Neural cell (in vitro differentiated cells): ENCODE measurements around the gene RBKS. TPM values are rescaled to one million over a fixed set of nuclear protein-coding genes. Genes with fewer than 3 reads are reported as not detected.
A peak's percentile ranks its signal among the peaks of the same experiment; 100 is the strongest.

Experiments used
- H2AFZ ChIP-seq: fragments of 200-600, 300-800 bp; sonication (generic), shearing (Covaris generic); 2 replicates; pipeline ENCODE4 v1.6.0; 2014; ENCODE audit warnings: low read depth, mild to moderate bottlenecking, antibody characterized with exemption, low read length, moderate library complexity
- H3F3A ChIP-seq: fragments of 200-600 bp; shearing (Covaris generic); 2 replicates; pipeline ENCODE4 v1.6.1; 2016; ENCODE audit warnings: mild to moderate bottlenecking, moderate library complexity, mixed read lengths, antibody characterized with exemption, low read length; ENCODE audit not compliant: insufficient read depth, poor library complexity, severe bottlenecking
- H3K27ac ChIP-seq: fragments of 200-600, 300-800 bp; sonication (generic), shearing (Covaris generic); 2 replicates; pipeline ENCODE4 v1.5.1; 2014; ENCODE audit warnings: mild to moderate bottlenecking, low read length, moderate library complexity
- H3K27me3 ChIP-seq: fragments of 300-800, 200-600 bp; sonication (generic), shearing (Covaris generic); 2 replicates; pipeline ENCODE4 v1.6.0; 2014; ENCODE audit warnings: mild to moderate bottlenecking, low read depth, low read length, moderate library complexity; ENCODE audit not compliant: insufficient read depth
- H3K36me3 ChIP-seq: fragments of 300-800, 200-600 bp; sonication (generic), shearing (Covaris generic); 2 replicates; pipeline ENCODE4 v1.5.1; 2014; ENCODE audit warnings: mild to moderate bottlenecking, antibody characterized with exemption, low read length, moderate library complexity; ENCODE audit not compliant: insufficient read depth
- H3K4me2 ChIP-seq: fragments of 300-800, 200-600 bp; sonication (generic), shearing (Covaris generic); 2 replicates; pipeline ENCODE4 v1.6.0; 2014; ENCODE audit warnings: mild to moderate bottlenecking, low read length
- H3K4me3 ChIP-seq: fragments of 300-800, 200-600 bp; sonication (generic), shearing (Covaris generic); 2 replicates; pipeline ENCODE4 v1.5.1; 2014; ENCODE audit warnings: mild to moderate bottlenecking, low read length, moderate library complexity
- H3K79me2 ChIP-seq: fragments of 200-600 bp; shearing (Covaris generic); replicated peaks from 2 replicates; pipeline ENCODE4 v1.6.0; 2014; ENCODE audit warnings: mild to moderate bottlenecking, low read length, moderate library complexity; ENCODE audit not compliant: insufficient read depth
- H3K9ac ChIP-seq: fragments of 300-800, 200-600 bp; sonication (generic), shearing (Covaris generic); 2 replicates; pipeline ENCODE4 v1.6.1; 2016; ENCODE audit warnings: mild to moderate bottlenecking, low read length, mixed read lengths
- H3K9me2 ChIP-seq: fragments of 200-600 bp; shearing (Covaris generic); 2 replicates; pipeline ENCODE4 v1.6.1; 2016; ENCODE audit warnings: mild to moderate bottlenecking, low read length, mixed read lengths; ENCODE audit not compliant: insufficient read depth
- H3K9me3 ChIP-seq: fragments of 200-600, 300-800 bp; sonication (generic), shearing (Covaris generic); 2 replicates; pipeline ENCODE4 v1.6.1; 2016; ENCODE audit warnings: mild to moderate bottlenecking, mixed run types, low read length, moderate library complexity, mixed read lengths
- H4K20me1 ChIP-seq: fragments of 200-600 bp; shearing (Covaris generic); 2 replicates; pipeline ENCODE4 v1.6.1; 2016; ENCODE audit warnings: mild to moderate bottlenecking, mixed run types; ENCODE audit not compliant: insufficient read depth
- EP300 ChIP-seq: fragments of 450-650 bp; conservative IDR thresholded peaks from 2 replicates; pipeline ENCODE4 v1.6.1; 2014; ENCODE audit warnings: antibody characterized with exemption, mild to moderate bottlenecking, moderate library complexity; ENCODE audit not compliant: poor library complexity, severe bottlenecking
- EZH2 ChIP-seq: fragments of 200-600, 300-800 bp; shearing (Covaris generic), sonication (generic); IDR thresholded peaks from 2 replicates; pipeline ENCODE4 v1.6.1; 2014; ENCODE audit warnings: antibody characterized with exemption, low read length, borderline replicate concordance, mild to moderate bottlenecking; ENCODE audit not compliant: insufficient read depth, poor library complexity, severe bottlenecking
- MXI1 ChIP-seq: fragments of 450-650 bp; conservative IDR thresholded peaks from 2 replicates; pipeline ENCODE4 v1.6.1; 2014; ENCODE audit warnings: antibody characterized with exemption, mild to moderate bottlenecking; ENCODE audit not compliant: poor library complexity, severe bottlenecking
- POLR2AphosphoS5 ChIP-seq: IDR thresholded peaks from 2 replicates; pipeline ENCODE4 v1.6.1; 2012
- RAD21 ChIP-seq: fragments of 450-650 bp; conservative IDR thresholded peaks from 2 replicates; pipeline ENCODE4 v1.6.1; 2014; ENCODE audit warnings: antibody characterized with exemption, mild to moderate bottlenecking, moderate library complexity
- SMC3 ChIP-seq: fragments of 450-650 bp; conservative IDR thresholded peaks from 2 replicates; pipeline ENCODE4 v1.6.1; 2014; ENCODE audit warnings: antibody characterized with exemption, mild to moderate bottlenecking, moderate library complexity; ENCODE audit not compliant: poor library complexity
- TAF1 ChIP-seq: IDR thresholded peaks from 2 replicates; pipeline ENCODE4 v1.6.1; 2012; ENCODE audit warnings: low read depth
- polyA plus RNA-seq: library from polyadenylated mRNA; depleted of rRNA; stranded (reverse); fragments of >200 nt; gene quantifications from 2 replicates; pipeline ENCODE4 v1.2.3, GENCODE V29; 2014
- TF ChIP-seq, protein P1 (sequence below): IDR thresholded peaks from 2 replicates; pipeline ENCODE4 v1.6.1; 2012; ENCODE audit warnings: borderline replicate concordance
- TF ChIP-seq, protein P2 (sequence below): fragments of 450-650 bp; IDR thresholded peaks from 2 replicates; pipeline ENCODE4 v1.5.1; 2014; ENCODE audit warnings: antibody characterized with exemption, mild to moderate bottlenecking, moderate library complexity; ENCODE audit not compliant: poor library complexity, severe bottlenecking

Gene RBKS
- polyA plus RNA-seq, 1 donor from 2014 or later = 5.4 TPM

DNA sequence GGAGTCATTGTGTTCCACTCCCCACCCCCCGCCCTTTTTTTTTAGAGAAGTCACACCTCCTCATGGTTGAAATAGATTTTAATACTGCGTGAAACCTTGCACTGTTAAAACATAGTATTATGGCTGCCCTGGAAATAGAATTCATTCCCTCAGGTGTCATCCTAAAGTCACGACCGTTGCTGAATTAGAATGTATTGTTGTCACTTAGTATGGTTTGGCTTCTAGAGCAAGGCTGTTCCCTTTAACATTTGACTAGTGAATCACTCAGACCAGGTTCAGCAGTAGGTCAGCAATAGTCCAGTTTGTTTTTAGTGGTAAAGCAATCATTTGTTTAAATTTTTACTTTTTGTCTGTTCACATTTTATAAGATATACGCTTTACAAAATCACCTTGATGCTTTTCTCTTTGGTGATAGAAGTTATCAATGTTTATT, 1.5 kb upstream of the RBKS start:
- Histone ChIP-seq H3K4me2 (no peak overlapping the region), H3K4me3 (peak overlapping the region; percentile 91), H3K27ac (peak overlapping the region; percentile 98)

DNA sequence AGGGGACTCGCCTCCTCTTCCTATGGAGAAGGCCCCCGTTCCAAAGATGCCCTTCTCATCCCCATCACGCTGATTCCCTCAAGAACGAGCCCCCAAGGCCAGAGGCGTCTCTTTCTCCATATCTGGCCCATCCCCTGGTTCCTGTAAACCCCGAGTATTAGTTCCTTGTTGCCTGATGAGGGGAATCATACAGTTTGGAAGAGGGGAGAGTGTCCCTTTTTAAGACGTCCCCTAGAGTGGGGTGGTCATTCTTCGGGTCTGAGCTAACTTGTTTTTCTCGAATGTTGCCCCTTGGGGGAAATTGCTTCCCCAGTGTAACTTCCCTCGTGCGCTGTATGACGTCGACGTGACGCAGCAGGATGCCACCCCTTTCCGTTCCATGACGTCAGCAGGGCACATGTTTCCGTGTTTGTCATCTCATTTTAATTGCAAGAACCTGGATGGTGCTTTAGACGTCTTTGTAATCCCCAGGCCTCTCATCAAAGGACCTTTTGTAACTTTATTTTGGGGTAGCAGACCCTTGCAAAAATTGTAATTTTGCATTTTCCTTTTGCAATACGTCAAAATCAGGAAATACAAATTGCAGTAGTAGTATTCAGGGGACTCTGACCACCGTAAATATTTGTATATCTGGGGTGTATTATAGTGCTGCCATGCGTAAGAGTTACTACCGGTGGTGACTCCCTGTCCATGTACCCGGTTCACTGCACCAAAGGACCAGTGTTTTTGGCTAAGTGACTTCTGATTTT, 911 bp upstream of the RBKS start:
- no peaks in the 10 kb centered on the region for H3F3A ChIP-seq
- peak overlapping the region; percentile 93 for H2AFZ ChIP-seq
- H3K79me2 ChIP-seq = peaks cover 12% of the 10 kb centered on the region
- peak overlapping the region; percentile 86 for H3K9ac ChIP-seq
- H3K36me3 ChIP-seq = no peaks in the 10 kb centered on the region
- peak overlapping the region; percentile 71 for H3K4me2 ChIP-seq
- peak overlapping the region; percentile 91 for H3K4me3 ChIP-seq
- no peaks in the 10 kb centered on the region for H3K27me3 ChIP-seq
- H3K9me3 ChIP-seq = no peaks in the 10 kb centered on the region
- no peaks in the 10 kb centered on the region for H4K20me1 ChIP-seq
- H3K27ac ChIP-seq = peak overlapping the region; percentile 98
- TF ChIP-seq, protein P1, sequence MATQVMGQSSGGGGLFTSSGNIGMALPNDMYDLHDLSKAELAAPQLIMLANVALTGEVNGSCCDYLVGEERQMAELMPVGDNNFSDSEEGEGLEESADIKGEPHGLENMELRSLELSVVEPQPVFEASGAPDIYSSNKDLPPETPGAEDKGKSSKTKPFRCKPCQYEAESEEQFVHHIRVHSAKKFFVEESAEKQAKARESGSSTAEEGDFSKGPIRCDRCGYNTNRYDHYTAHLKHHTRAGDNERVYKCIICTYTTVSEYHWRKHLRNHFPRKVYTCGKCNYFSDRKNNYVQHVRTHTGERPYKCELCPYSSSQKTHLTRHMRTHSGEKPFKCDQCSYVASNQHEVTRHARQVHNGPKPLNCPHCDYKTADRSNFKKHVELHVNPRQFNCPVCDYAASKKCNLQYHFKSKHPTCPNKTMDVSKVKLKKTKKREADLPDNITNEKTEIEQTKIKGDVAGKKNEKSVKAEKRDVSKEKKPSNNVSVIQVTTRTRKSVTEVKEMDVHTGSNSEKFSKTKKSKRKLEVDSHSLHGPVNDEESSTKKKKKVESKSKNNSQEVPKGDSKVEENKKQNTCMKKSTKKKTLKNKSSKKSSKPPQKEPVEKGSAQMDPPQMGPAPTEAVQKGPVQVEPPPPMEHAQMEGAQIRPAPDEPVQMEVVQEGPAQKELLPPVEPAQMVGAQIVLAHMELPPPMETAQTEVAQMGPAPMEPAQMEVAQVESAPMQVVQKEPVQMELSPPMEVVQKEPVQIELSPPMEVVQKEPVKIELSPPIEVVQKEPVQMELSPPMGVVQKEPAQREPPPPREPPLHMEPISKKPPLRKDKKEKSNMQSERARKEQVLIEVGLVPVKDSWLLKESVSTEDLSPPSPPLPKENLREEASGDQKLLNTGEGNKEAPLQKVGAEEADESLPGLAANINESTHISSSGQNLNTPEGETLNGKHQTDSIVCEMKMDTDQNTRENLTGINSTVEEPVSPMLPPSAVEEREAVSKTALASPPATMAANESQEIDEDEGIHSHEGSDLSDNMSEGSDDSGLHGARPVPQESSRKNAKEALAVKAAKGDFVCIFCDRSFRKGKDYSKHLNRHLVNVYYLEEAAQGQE = no peak
- peak; percentile 37 for TF ChIP-seq EP300
- TF ChIP-seq TAF1 = no peak
- TF ChIP-seq, protein P2, sequence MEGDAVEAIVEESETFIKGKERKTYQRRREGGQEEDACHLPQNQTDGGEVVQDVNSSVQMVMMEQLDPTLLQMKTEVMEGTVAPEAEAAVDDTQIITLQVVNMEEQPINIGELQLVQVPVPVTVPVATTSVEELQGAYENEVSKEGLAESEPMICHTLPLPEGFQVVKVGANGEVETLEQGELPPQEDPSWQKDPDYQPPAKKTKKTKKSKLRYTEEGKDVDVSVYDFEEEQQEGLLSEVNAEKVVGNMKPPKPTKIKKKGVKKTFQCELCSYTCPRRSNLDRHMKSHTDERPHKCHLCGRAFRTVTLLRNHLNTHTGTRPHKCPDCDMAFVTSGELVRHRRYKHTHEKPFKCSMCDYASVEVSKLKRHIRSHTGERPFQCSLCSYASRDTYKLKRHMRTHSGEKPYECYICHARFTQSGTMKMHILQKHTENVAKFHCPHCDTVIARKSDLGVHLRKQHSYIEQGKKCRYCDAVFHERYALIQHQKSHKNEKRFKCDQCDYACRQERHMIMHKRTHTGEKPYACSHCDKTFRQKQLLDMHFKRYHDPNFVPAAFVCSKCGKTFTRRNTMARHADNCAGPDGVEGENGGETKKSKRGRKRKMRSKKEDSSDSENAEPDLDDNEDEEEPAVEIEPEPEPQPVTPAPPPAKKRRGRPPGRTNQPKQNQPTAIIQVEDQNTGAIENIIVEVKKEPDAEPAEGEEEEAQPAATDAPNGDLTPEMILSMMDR = no peak
- peak; percentile 5 for TF ChIP-seq RAD21
- TF ChIP-seq EZH2 = no peak
- no peak for TF ChIP-seq SMC3
- no peak for TF ChIP-seq POLR2AphosphoS5
- H3K9me2 ChIP-seq = no peaks in the 10 kb centered on the region

More for the DNA sequence above, 1.5 kb upstream of the RBKS start:
- H3K36me3 ChIP-seq = no peaks in the 10 kb centered on the region
- peaks cover 12% of the 10 kb centered on the region for H3K79me2 ChIP-seq
- H3K27me3 ChIP-seq = no peaks in the 10 kb centered on the region
- H3K9me3 ChIP-seq = no peaks in the 10 kb centered on the region
- peak overlapping the region; percentile 86 for H3K9ac ChIP-seq
- H3F3A ChIP-seq = no peaks in the 10 kb centered on the region
- no peaks in the 10 kb centered on the region for H4K20me1 ChIP-seq
- no peak overlapping the region for H2AFZ ChIP-seq
- no peak for TF ChIP-seq SMC3
- no peak for TF ChIP-seq EP300
- TF ChIP-seq, protein P2 = no peak
- TF ChIP-seq TAF1 = no peak
- no peak for TF ChIP-seq POLR2AphosphoS5
- TF ChIP-seq RAD21 = no peak
- TF ChIP-seq MXI1 = no peak
- TF ChIP-seq, protein P1 = no peak
- TF ChIP-seq EZH2 = no peak
- no peaks in the 10 kb centered on the region for H3K9me2 ChIP-seq
